Suprapubic skin (tissue), 3 donors: Measurements from ENCODE around the gene ARRDC3.

Experiments
- CTCF ChIP-seq, 2 donors: fragments of 200-600 bp in 1 of 2; fragments of 450-650 bp in 1 of 2; sonication (generic) in 1 of 2; IDR thresholded peaks; one replicate each; pipeline ENCODE4 v1.5.1; 2016 to 2019; ENCODE audit warnings: antibody characterized with exemption in 2 of 2, mild to moderate bottlenecking in 1 of 2, moderate library complexity in 1 of 2
- POLR2A ChIP-seq, 2 donors: fragments of 450-650 bp; IDR thresholded peaks; one replicate each; pipeline ENCODE4 v1.6.1; 2017; ENCODE audit warnings: antibody characterized with exemption in 2 of 2, mild to moderate bottlenecking in 2 of 2, moderate library complexity in 2 of 2

GRCh38 chr5:91378752-91379211 lies 4.3 kb downstream of the ARRDC3 start:
- TF ChIP-seq POLR2A (IDR thresholded peaks at IDR 0.05) (no peak), CTCF (IDR thresholded peaks at IDR 0.05) (no peak)
